GM12875 (cell line): ENCODE results near the gene SLC25A39.

Experiments used
- H3K4me3 ChIP-seq: one replicate; pipeline ENCODE4 v1.5.1; 2011; ENCODE audit warnings: low read depth, low read length, control low read depth
- TF ChIP-seq, protein P1 (sequence below): IDR thresholded peaks from 2 replicates; pipeline ENCODE4 v1.5.1; 2011; ENCODE audit warnings: low read depth, mild to moderate bottlenecking, control low read depth, inconsistent platforms, low read length, moderate library complexity, borderline replicate concordance; ENCODE audit not compliant: insufficient read depth

Gene SLC25A39

DNA sequence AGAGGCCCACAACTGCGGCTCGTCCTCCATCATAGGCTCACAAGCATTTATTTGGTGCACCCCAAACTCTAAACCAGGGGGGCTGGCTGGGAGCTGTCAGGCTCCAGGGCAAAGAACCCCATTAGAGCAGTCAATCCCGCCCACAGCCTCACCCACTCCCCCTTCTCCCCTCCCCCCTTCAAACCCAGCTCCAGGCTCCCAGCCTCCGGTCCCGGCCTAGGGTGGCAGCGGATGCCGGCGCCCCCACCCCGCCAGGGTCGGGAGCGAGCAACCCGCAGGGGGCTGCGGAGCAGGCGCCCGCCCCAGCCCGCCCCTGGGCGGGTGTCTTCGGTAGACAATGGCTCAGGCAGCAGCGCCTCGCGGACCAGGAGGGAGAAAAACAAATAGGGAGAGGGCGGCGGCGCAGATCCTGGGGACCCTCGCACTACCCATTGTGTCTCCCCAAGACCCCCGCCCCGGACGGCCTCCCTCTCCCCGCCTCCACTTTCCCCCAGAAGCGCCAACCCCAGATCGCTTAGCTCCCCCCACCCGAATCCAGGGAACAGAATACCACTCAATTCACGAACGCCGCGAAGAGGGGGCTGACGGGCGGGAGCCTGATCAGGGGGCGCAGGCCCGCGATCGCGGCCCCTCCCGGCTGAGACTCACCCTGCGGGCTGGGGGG is 38.5 kb upstream of the SLC25A39 start:
- peak overlapping the region; percentile 55 for H3K4me3 ChIP-seq
- TF ChIP-seq, protein P1, sequence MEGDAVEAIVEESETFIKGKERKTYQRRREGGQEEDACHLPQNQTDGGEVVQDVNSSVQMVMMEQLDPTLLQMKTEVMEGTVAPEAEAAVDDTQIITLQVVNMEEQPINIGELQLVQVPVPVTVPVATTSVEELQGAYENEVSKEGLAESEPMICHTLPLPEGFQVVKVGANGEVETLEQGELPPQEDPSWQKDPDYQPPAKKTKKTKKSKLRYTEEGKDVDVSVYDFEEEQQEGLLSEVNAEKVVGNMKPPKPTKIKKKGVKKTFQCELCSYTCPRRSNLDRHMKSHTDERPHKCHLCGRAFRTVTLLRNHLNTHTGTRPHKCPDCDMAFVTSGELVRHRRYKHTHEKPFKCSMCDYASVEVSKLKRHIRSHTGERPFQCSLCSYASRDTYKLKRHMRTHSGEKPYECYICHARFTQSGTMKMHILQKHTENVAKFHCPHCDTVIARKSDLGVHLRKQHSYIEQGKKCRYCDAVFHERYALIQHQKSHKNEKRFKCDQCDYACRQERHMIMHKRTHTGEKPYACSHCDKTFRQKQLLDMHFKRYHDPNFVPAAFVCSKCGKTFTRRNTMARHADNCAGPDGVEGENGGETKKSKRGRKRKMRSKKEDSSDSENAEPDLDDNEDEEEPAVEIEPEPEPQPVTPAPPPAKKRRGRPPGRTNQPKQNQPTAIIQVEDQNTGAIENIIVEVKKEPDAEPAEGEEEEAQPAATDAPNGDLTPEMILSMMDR = no peak

DNA sequence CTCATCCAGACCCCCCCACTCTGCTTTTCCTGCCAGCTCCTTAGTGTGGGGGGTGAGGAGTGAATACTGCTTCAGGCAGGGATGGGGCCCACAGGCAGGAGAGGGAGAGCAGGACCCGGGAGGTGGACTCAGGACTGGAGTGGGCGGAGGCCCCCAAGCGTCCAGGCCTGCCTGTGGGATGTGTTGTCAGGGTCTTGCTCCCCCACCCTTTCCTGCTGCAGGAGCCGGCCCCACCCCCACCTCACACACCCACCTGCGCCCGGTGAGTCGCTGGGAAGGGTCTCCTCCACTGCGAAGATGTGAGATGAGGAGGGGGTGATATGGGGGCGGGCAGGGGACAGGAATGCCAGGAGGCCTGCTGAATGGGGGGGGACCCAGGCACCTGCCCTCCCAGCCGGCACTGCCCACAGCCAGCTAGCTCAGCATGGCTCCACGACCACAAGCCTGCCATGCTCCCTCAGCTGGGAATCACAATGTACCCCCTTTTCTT is 37.9 kb upstream of the SLC25A39 start:
- TF ChIP-seq, protein P1 = no peak
- H3K4me3 ChIP-seq = no peak overlapping the region

DNA sequence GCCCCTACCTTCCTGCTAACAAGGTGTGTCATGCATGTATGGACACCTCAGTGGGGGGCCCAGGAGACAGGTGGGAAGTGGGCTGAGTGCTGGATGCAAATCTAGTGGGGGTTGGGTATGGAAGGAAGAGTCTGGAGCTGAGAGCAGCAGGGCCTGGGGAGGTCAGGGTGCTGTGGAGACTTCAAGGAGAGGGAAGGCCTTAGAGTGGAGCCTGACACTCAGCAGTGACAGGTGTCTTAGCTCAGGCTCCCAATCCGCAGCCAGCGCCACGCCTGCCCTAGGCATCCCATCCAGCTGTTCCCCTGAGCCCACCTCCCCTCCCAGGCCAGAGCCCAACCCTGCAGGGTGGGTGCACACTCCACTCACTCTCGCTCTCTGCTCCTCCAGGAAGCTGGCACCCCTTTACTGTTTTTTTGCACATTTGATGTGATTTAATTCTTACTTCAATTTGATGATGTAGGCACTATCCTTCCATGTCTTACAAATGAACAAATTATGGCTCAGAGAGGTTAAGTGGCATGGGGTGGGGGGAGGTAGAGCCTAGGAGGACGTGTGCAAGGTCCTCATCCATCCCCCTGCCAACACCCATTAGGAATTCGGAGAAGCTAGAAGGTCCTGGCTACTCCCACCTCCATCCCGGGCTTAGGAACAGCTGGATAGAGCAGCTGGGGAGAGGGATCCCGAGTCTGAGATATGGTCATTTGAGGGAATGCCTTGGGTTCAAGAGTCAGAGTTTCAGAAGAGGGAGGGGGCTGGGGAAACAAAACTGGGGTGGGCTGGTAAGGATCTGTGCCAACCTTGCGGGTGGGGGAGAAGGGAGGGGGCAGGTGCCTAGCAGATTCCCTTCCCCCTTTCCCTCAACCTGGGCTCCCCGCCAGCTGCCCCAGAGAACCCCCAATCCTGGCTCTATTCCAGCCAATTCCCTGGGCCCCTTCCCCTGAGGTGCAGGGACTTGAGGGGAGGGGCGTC is 37.0 kb upstream of the SLC25A39 start:
- TF ChIP-seq, protein P1 = no peak
- no peak overlapping the region for H3K4me3 ChIP-seq

DNA sequence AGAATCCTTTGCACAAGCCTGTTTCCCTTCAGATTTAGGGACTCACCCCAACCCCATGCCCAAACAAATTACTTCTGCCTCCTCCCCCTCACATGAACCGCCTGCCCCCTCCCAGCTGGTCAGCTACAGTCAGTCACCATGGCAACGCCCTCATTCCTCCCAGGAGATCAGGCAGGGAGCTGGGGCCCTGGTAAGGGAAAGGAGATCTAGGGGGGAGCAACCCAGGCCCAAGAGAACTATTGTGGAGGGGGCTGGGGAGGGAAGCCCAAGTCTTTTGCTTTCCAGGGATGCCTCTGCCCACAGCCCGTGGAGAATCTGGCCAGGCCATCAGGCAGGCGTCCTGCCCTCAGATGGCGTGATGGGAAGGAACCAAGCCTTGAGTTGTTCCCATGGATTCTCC is 36.2 kb upstream of the SLC25A39 start:
- no peak overlapping the region for H3K4me3 ChIP-seq
- TF ChIP-seq, protein P1 = no peak

DNA sequence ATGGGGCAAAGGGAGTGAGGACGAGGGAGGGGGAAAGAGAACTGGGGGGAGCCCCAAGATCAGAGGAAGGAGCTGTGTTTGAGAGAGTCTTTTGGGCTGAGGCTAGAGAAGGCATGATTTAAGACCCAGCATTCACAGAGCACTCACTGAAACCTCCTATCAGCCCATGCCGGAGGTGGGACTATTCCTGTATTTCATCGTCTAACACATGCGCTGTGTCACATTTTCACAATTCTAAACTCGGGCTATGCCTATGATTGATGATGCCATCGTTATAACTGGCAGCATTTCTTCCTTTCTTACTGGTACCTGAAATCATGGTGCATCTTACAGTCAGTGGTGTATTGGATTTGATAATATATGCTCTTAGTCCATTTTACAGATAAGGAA is 35.5 kb upstream of the SLC25A39 start:
- no peak overlapping the region for H3K4me3 ChIP-seq
- TF ChIP-seq, protein P1 = no peak

DNA sequence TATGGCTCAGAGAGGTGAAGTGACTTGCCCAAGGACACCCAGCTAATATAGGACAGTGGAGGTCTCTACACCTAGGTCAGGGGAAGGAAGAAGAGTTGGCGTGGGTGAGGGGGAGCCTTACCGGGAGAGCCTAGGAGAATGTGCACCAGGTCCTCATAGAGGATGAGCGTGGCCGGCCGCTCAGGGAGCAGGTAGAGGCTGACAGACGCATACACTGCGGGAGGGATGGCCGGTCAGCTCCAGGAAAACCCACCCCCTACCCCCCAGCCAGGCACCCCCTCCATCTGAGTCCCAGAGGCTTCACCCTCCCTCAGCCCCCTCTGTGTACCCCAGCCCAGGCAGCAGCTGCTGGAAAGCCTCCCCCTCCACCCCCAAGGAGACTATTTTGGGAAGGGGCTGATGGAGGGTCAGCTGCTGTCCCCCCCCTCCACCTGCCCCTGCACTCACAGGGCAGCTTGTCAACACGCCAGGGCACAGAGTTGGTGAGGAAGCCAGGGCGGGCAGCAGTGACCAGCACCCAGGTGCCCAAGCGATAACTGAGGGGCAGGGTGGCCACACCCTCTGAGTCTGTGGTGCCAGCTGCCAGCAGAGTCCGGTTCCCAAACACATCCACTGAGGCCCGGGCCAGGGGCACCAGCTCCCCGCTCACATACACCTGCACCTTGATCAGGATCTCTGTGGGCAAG is 35.0 kb upstream of the SLC25A39 start:
- TF ChIP-seq, protein P1 = no peak

More for the DNA sequence above, 35.0 kb upstream of the SLC25A39 start:
- H3K4me3 ChIP-seq = no peak overlapping the region
